OCI-LY1 (cell line): ENCODE results near the gene ERBB4.

ENCODE experiments used
- H2AFZ ChIP-seq: fragments of 200-600 bp; sonication (generic), shearing (Covaris generic); 2 replicates; pipeline ENCODE4 v1.6.0; 2014; ENCODE audit warnings: antibody characterized with exemption, mild to moderate bottlenecking, low read length
- H3F3A ChIP-seq: fragments of 200-600 bp; sonication (generic), shearing (Covaris generic); 2 replicates; pipeline ENCODE4 v1.6.0; 2014; ENCODE audit warnings: mild to moderate bottlenecking, antibody characterized with exemption, low read length, moderate library complexity; ENCODE audit not compliant: insufficient read depth
- H3K27ac ChIP-seq: fragments of 200-600 bp; sonication (generic); 2 replicates; pipeline ENCODE4 v1.5.1; 2014; ENCODE audit warnings: low read length, mixed run types, mild to moderate bottlenecking, low read depth; ENCODE audit not compliant: poor library complexity, severe bottlenecking
- H3K27me3 ChIP-seq: fragments of 200-600 bp; sonication (generic); 2 replicates; pipeline ENCODE4 v1.6.0; 2014; ENCODE audit warnings: antibody characterized with exemption, mild to moderate bottlenecking, low read length, moderate library complexity; ENCODE audit not compliant: insufficient read depth
- H3K36me3 ChIP-seq: fragments of 200-600 bp; sonication (generic); 2 replicates; pipeline ENCODE4 v1.6.1; 2014; ENCODE audit warnings: mild to moderate bottlenecking, antibody characterized with exemption, low read length, moderate library complexity, mixed read lengths; ENCODE audit not compliant: insufficient read depth
- H3K4me1 ChIP-seq: fragments of 200-600 bp; sonication (generic); 2 replicates; pipeline ENCODE4 v1.5.1; 2014; ENCODE audit warnings: mild to moderate bottlenecking, low read length, moderate library complexity; ENCODE audit not compliant: insufficient read depth, severe bottlenecking
- H3K4me2 ChIP-seq: fragments of 200-600 bp; sonication (generic), shearing (Covaris generic); 2 replicates; pipeline ENCODE4 v1.6.1; 2014; ENCODE audit warnings: low read length
- H3K4me3 ChIP-seq: fragments of 200-600 bp; sonication (generic); 2 replicates; pipeline ENCODE4 v1.5.1; 2014; ENCODE audit warnings: low read length, low read depth, mild to moderate bottlenecking, mixed read lengths; ENCODE audit not compliant: poor library complexity, severe bottlenecking
- H3K79me2 ChIP-seq: fragments of 200-600 bp; shearing (Covaris generic); 2 replicates; pipeline ENCODE4 v1.6.1; 2016; ENCODE audit warnings: mixed run types, low read length, mixed read lengths; ENCODE audit not compliant: insufficient read depth
- H3K9ac ChIP-seq: fragments of 200-600 bp; sonication (generic), shearing (Covaris generic); 2 replicates; pipeline ENCODE4 v1.6.1; 2014; ENCODE audit warnings: mild to moderate bottlenecking, low read length, mixed read lengths
- H3K9me2 ChIP-seq: fragments of 200-600 bp; sonication (generic), shearing (Covaris generic); 2 replicates; pipeline ENCODE4 v1.6.1; 2014; ENCODE audit warnings: low read depth, mild to moderate bottlenecking, low read length, mixed read lengths
- H3K9me3 ChIP-seq: fragments of 200-600 bp; shearing (Covaris generic); 2 replicates; pipeline ENCODE4 v1.6.1; 2014; ENCODE audit warnings: low read length, mixed read lengths
- H4K20me1 ChIP-seq: fragments of 200-600 bp; sonication (generic), shearing (Covaris generic); 2 replicates; pipeline ENCODE4 v1.6.0; 2016; ENCODE audit warnings: mild to moderate bottlenecking, low read length; ENCODE audit not compliant: insufficient read depth
- CTCF ChIP-seq: fragments of 200-600 bp; sonication (generic), shearing (Covaris generic); IDR thresholded peaks from 2 replicates; pipeline ENCODE4 v1.5.1; 2017; ENCODE audit warnings: mild to moderate bottlenecking, antibody characterized with exemption, low read length, moderate library complexity, mixed read lengths
- EZH2 ChIP-seq: fragments of 200-600 bp; sonication (generic), shearing (Covaris generic); IDR thresholded peaks from 2 replicates; pipeline ENCODE4 v1.8.0; 2017; ENCODE audit warnings: borderline replicate concordance, mixed run types, mild to moderate bottlenecking, antibody characterized with exemption, low read length, moderate library complexity, mixed read lengths

ERBB4 gene

GRCh38 chr2:212337036-212337435, 201.6 kb downstream of the ERBB4 start:
- Histone ChIP-seq H3K36me3 (no peaks in the 10 kb centered on the region), H2AFZ (no peak overlapping the region), H3K9me2 (no peaks in the 10 kb centered on the region), H3K79me2 (no peaks in the 10 kb centered on the region), H4K20me1 (no peaks in the 10 kb centered on the region), H3K9me3 (no peaks in the 10 kb centered on the region), H3K27ac (no peak overlapping the region), H3K27me3 (no peaks in the 10 kb centered on the region), H3K9ac (no peak overlapping the region), H3F3A (no peaks in the 10 kb centered on the region), H3K4me2 (no peak overlapping the region), H3K4me3 (no peak overlapping the region), H3K4me1 (no peaks in the 10 kb centered on the region)
- TF ChIP-seq EZH2 (no peak), CTCF (no peak)

GRCh38 chr2:212330263-212330662, 208.3 kb downstream of the ERBB4 start:
- no peaks in the 10 kb centered on the region for H3K27me3 ChIP-seq
- no peaks in the 10 kb centered on the region for H3K4me1 ChIP-seq
- H3K4me2 ChIP-seq = no peak overlapping the region
- TF ChIP-seq EZH2 (no peak), CTCF (no peak)
- no peaks in the 10 kb centered on the region for H3K9me3 ChIP-seq
- H3K4me3 ChIP-seq = no peak overlapping the region
- no peak overlapping the region for H2AFZ ChIP-seq
- no peaks in the 10 kb centered on the region for H3K9me2 ChIP-seq
- H3K36me3 ChIP-seq = no peaks in the 10 kb centered on the region
- H3K9ac ChIP-seq = no peak overlapping the region
- no peaks in the 10 kb centered on the region for H3K79me2 ChIP-seq
- H4K20me1 ChIP-seq = no peaks in the 10 kb centered on the region
- no peak overlapping the region for H3K27ac ChIP-seq
- H3F3A ChIP-seq = no peaks in the 10 kb centered on the region

- no peak overlapping the region for H3K27ac ChIP-seq
- no peak overlapping the region for H2AFZ ChIP-seq
- no peaks in the 10 kb centered on the region for H3K9me2 ChIP-seq
- no peaks in the 10 kb centered on the region for H3K79me2 ChIP-seq
- no peaks in the 10 kb centered on the region for H4K20me1 ChIP-seq
- H3K9ac ChIP-seq = no peak overlapping the region
- H3K36me3 ChIP-seq = no peaks in the 10 kb centered on the region
- H3K27me3 ChIP-seq = no peaks in the 10 kb centered on the region
- no peak overlapping the region for H3K4me2 ChIP-seq
- H3K4me3 ChIP-seq = no peak overlapping the region
- no peak for TF ChIP-seq EZH2
- TF ChIP-seq CTCF = no peak
- no peaks in the 10 kb centered on the region for H3K4me1 ChIP-seq
- no peaks in the 10 kb centered on the region for H3K9me3 ChIP-seq
- H3F3A ChIP-seq = no peaks in the 10 kb centered on the region
These were observed 209.7 kb downstream of the ERBB4 start for GRCh38 chr2:212328712-212329496.
